Measurements from ENCODE around the gene C4orf36. TPM values are rescaled to one million over a fixed set of nuclear protein-coding genes. Genes with fewer than 3 reads are reported as not detected.
"Not testable (repeated sequence)": the region's sequence is repeated elsewhere in the genome, so short reads cannot be mapped to it uniquely, and the experiment has no call there.

Gene C4orf36
- total RNA-seq, 1 experiment from 2014 or later, result not detected

DNA sequence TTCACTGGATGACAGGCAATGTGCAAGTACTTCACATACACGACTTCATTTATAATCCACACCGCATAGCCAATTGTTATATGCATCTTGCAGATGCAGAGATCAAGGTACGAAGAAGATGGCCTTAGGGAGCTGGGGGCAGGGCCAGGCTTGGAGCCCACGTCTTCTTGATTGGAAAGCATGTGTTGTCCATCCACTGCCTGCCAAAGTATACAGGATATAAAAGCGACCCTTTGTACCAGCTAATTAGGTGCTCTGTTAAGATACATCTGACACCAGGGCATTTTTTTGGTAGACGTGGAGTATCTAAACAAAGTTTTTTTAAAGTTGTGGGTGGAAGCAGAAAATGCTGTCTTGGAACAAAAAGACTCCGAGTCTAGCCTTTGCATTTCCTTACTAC lies 1.4 kb downstream of the C4orf36 start:
- H3K9me2 ChIP-seq (replicated peaks; ENCODE audit: insufficient read depth, low read length), result no peaks in the 10 kb centered on the region
- H3K4me3 ChIP-seq (ENCODE audit: low read length), result no peak overlapping the region
- no peaks in the 10 kb centered on the region for H3K36me3 ChIP-seq (ENCODE audit: insufficient read depth, low read length)
- no peaks in the 10 kb centered on the region for H4K20me1 ChIP-seq (ENCODE audit: insufficient read depth, low read depth, low read length)
- no peak overlapping the region for H3K4me2 ChIP-seq (ENCODE audit: low read depth, low read length, poor library complexity, severe bottlenecking)
- H3K27me3 ChIP-seq (ENCODE audit: low read length), result no peaks in the 10 kb centered on the region
- no peaks in the 10 kb centered on the region for H3K4me1 ChIP-seq (ENCODE audit: low read length)
- H3K9ac ChIP-seq (ENCODE audit: low read length), result no peak overlapping the region
- no peaks in the 10 kb centered on the region for H3K79me2 ChIP-seq (ENCODE audit: low read length)
- no peak for DNase-seq
- H3K27ac ChIP-seq (ENCODE audit: low read length), result no peak overlapping the region
- no peaks in the 10 kb centered on the region for H3K9me3 ChIP-seq (ENCODE audit: low read length)
- H2AFZ ChIP-seq (ENCODE audit: low read length), result no peak overlapping the region

DNA sequence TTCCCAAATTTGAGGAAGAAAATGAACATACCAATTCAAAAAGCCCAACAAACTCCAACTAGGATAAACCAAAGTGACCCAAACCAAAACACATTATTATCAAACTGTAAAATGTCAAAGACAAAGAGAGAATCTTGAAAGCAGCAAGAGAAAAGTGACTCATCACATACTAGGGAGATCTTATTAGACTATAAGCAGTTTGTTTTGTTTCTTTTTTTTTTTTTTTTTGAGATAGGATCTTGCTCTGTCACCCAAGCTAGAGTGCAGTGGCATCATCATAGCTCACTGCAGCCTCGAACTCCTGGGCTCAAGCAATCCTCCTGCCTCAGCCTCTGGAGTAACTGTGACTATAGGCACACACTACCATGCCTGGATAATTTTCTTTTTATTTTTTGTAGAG lies 12.6 kb downstream of the C4orf36 start:
- no peaks in the 10 kb centered on the region for H3K27me3 ChIP-seq (ENCODE audit: low read length)
- no peak overlapping the region for H3K27ac ChIP-seq (ENCODE audit: low read length)
- no peaks in the 10 kb centered on the region for H3K79me2 ChIP-seq (ENCODE audit: low read length)
- H4K20me1 ChIP-seq (ENCODE audit: insufficient read depth, low read depth, low read length), result no peaks in the 10 kb centered on the region
- H3K4me2 ChIP-seq (ENCODE audit: low read depth, low read length, poor library complexity, severe bottlenecking), result no peak overlapping the region
- H3K9me3 ChIP-seq (ENCODE audit: low read length), result peaks cover 8% of the 10 kb centered on the region; the same call in 1 of the 2 replicates
- DNase-seq, result no peak
- H3K36me3 ChIP-seq (ENCODE audit: insufficient read depth, low read length), result no peaks in the 10 kb centered on the region
- no peak overlapping the region for H3K4me3 ChIP-seq (ENCODE audit: low read length)
- no peaks in the 10 kb centered on the region for H3K4me1 ChIP-seq (ENCODE audit: low read length)
- H3K9ac ChIP-seq (ENCODE audit: low read length), result no peak overlapping the region
- no peaks in the 10 kb centered on the region for H3K9me2 ChIP-seq (replicated peaks; ENCODE audit: insufficient read depth, low read length)
- H2AFZ ChIP-seq (ENCODE audit: low read length), result no peak overlapping the region

DNA sequence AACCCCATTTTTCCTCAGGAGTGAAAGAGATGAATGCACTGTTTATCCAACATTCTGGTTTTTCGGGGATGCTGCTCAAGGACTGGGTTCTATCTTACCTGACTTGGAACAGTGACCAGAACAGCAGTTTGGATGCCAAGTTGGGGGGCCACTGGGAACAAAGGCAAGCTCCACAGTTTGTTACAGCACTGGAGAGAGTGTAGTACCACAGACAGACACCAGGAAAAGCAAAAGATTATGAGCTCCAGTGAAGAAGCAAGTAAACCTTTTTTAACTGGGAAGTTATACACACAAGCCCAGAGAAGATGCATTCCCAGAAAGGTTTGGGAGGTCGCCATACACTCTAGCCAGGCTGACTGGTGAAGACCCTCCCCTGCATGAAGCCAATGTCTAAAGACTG lies 13.6 kb downstream of the C4orf36 start:
- no peak overlapping the region for H2AFZ ChIP-seq (ENCODE audit: low read length)
- H3K36me3 ChIP-seq (ENCODE audit: insufficient read depth, low read length), result no peaks in the 10 kb centered on the region
- H3K79me2 ChIP-seq (ENCODE audit: low read length), result no peaks in the 10 kb centered on the region
- DNase-seq, result no peak
- H3K4me1 ChIP-seq (ENCODE audit: low read length), result no peaks in the 10 kb centered on the region
- H3K27ac ChIP-seq (ENCODE audit: low read length), result no peak overlapping the region
- no peak overlapping the region for H3K9ac ChIP-seq (ENCODE audit: low read length)
- no peak overlapping the region for H3K4me2 ChIP-seq (ENCODE audit: low read depth, low read length, poor library complexity, severe bottlenecking)
- no peak overlapping the region for H3K4me3 ChIP-seq (ENCODE audit: low read length)
- no peaks in the 10 kb centered on the region for H3K9me2 ChIP-seq (replicated peaks; ENCODE audit: insufficient read depth, low read length)
- H3K9me3 ChIP-seq (ENCODE audit: low read length), result peaks cover 8% of the 10 kb centered on the region; the same call in 1 of the 2 replicates
- no peaks in the 10 kb centered on the region for H4K20me1 ChIP-seq (ENCODE audit: insufficient read depth, low read depth, low read length)
- no peaks in the 10 kb centered on the region for H3K27me3 ChIP-seq (ENCODE audit: low read length)

DNA sequence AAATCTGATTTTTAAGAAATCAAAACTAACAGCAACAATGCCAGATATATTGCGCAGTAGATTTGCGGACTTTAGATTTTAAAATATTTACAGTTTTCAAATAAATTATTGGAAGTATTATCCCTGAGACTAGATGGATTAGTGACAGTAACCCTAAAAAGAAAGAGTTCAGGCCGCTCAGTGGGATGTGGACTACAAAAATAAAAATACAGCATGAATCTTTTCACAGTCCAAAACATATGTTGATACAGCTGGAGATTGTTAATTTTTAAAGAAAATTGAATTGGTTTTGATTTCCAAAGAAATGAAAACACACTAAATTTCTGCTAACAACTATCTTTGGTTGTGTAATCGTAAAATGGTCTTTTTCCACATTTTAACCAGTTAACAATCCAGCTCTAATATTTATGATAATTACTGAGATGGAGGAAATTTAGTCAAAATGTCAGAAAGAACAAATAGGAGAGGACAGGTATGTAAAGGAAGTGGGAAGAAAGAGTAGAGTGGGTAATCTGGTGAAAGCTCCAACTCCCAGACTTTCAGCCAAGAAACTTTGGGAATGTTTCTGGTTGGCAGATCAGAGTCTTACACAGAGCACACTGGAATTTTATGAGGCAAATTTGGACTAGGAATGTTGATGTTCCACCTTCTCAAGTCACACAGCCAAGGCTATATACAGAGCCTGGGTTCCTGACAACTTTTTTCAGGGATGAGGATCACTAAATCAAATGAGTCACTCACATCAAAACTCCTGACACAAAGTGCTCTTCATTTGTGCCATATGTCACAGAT lies 15.1 kb downstream of the C4orf36 start:
- Histone ChIP-seq H3K27me3 (ENCODE audit: low read length) (no peaks in the 10 kb centered on the region), H3K4me2 (ENCODE audit: low read depth, low read length, poor library complexity, severe bottlenecking) (no peak overlapping the region), H2AFZ (ENCODE audit: low read length) (no peak overlapping the region), H3K4me1 (ENCODE audit: low read length) (no peaks in the 10 kb centered on the region), H3K36me3 (ENCODE audit: insufficient read depth, low read length) (no peaks in the 10 kb centered on the region), H3K4me3 (ENCODE audit: low read length) (no peak overlapping the region), H3K27ac (ENCODE audit: low read length) (no peak overlapping the region), H3K79me2 (ENCODE audit: low read length) (no peaks in the 10 kb centered on the region), H4K20me1 (ENCODE audit: insufficient read depth, low read depth, low read length) (no peaks in the 10 kb centered on the region), H3K9ac (ENCODE audit: low read length) (no peak overlapping the region), H3K9me3 (ENCODE audit: low read length) (peaks cover 8% of the 10 kb centered on the region; the same call in 1 of the 2 replicates), H3K9me2 (replicated peaks; ENCODE audit: insufficient read depth, low read length) (no peaks in the 10 kb centered on the region)
- DNase-seq, result no peak

DNA sequence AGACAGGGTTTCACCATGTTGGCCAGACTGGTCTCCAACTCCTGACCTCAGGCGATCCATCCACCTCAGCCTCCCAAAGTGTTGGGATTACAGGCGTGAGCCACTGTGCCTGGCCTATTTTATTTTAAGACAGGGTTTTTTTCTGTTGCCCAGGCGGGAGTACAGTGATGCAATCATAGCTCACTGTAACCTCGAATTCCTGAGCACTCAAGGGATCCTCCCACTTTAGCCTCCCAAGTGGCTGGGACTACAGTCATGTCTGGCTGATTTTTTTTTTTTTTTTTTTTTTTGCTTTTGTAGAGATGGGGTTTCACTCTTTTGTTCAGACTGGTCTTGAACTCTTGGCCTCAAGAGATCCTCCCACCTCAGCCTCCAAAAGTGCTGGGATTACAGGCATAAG lies 16.8 kb downstream of the C4orf36 start:
- H3K4me1 ChIP-seq (ENCODE audit: low read length); H3K36me3 ChIP-seq (ENCODE audit: insufficient read depth, low read length); H3K9me2 ChIP-seq (replicated peaks; ENCODE audit: insufficient read depth, low read length); H3K9ac ChIP-seq (ENCODE audit: low read length); H3K9me3 ChIP-seq (ENCODE audit: low read length); H2AFZ ChIP-seq (ENCODE audit: low read length); H3K27ac ChIP-seq (ENCODE audit: low read length); DNase-seq; H3K4me3 ChIP-seq (ENCODE audit: low read length); H3K27me3 ChIP-seq (ENCODE audit: low read length); H3K79me2 ChIP-seq (ENCODE audit: low read length); H4K20me1 ChIP-seq (ENCODE audit: insufficient read depth, low read depth, low read length); H3K4me2 ChIP-seq (ENCODE audit: low read depth, low read length, poor library complexity, severe bottlenecking): not testable (repeated sequence)

DNA sequence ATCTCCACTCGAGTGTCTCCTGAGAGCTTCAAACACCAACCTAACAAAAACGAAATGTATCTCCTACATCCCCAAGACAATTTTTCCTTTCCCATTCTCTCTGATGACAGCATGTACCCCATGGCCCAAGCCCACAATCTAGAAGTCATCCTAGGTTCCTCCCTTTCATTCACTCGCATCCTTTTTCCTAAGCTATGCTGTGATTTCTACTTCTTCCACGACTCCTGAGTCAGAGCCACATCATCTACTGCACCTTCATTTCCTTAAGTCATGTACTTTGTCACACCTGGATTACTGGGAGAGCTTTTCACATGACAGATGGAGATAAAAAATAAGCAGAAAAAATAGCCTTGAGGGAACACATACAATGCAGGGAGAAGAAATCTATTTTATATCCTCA lies 20.1 kb downstream of the C4orf36 start:
- Histone ChIP-seq H3K9ac (ENCODE audit: low read length) (no peak overlapping the region), H3K27ac (ENCODE audit: low read length) (no peak overlapping the region), H3K4me3 (ENCODE audit: low read length) (no peak overlapping the region), H3K4me1 (ENCODE audit: low read length) (no peaks in the 10 kb centered on the region), H4K20me1 (ENCODE audit: insufficient read depth, low read depth, low read length) (no peaks in the 10 kb centered on the region), H3K36me3 (ENCODE audit: insufficient read depth, low read length) (no peaks in the 10 kb centered on the region), H2AFZ (ENCODE audit: low read length) (no peak overlapping the region), H3K4me2 (ENCODE audit: low read depth, low read length, poor library complexity, severe bottlenecking) (no peak overlapping the region), H3K79me2 (ENCODE audit: low read length) (no peaks in the 10 kb centered on the region), H3K27me3 (ENCODE audit: low read length) (no peaks in the 10 kb centered on the region), H3K9me2 (replicated peaks; ENCODE audit: insufficient read depth, low read length) (no peaks in the 10 kb centered on the region), H3K9me3 (ENCODE audit: low read length) (no peaks in the 10 kb centered on the region)
- no peak for DNase-seq

DNA sequence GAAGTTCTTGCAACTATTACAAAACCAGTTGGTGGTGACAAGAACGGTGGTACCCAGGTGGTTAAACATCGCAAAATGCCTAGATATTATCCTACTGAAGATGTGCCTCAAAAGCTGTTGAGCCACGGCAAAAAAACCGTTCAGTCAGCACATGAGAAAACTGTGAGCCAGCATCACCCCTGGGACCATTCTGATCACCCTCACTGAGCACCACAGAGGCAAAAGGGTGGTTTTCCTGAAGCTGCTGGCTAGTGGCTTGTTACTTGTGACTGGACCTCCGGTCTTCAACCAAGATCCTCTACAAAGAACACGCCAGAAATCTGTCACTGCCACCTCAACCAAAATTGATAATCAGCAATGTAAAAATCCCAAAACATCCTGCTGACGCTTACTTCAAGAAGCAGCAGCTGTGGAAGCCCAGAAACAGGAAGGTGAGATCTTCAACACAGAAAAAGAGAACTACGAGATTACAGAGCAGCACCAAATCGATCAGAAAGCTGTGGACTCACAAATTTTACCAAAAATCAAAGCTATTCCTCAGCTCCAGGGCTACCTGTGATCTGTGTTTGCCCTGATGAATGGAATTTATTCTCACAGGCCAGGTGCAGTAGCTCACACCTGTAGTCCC lies 21.7 kb downstream of the C4orf36 start:
- H2AFZ ChIP-seq (ENCODE audit: low read length), result no peak overlapping the region
- no peak for DNase-seq

DNA sequence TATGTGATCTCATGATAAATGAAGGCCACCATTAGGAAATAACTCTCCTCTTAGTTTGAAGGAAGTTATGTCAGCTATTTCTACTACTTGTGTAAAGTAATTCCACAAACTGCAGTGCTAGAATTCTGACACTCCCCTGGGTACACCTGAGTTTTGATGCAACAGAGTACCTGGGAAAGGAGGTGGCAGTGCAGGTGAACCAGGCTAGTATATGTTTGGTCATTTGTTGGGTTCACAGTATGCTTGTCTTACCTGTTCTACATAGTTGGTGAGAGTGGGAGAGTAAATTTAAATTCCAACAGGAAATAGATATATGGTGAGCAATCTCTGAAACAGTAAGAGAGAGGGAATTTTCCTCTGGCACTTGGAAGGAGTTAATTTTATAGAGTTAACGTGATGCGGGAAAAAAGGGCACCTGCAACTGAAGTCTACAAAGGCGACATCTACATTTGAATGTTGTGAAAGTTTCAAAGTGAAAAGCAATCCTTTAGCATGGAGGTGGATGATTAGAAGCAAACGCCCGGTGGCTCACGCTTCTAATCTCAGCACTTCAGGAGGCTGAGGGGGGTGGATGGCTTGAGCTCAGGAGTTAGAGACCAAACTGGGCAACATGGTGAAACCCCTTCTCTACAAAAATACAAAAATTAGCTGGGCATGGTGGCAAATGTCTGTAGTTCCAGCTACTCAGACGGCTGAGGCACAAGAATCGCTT lies 34.7 kb downstream of the C4orf36 start:
- Histone ChIP-seq H2AFZ (ENCODE audit: low read length) (no peak overlapping the region), H3K4me1 (ENCODE audit: low read length) (no peaks in the 10 kb centered on the region), H3K9ac (ENCODE audit: low read length) (no peak overlapping the region), H3K9me2 (replicated peaks; ENCODE audit: insufficient read depth, low read length) (no peaks in the 10 kb centered on the region), H3K4me2 (ENCODE audit: low read depth, low read length, poor library complexity, severe bottlenecking) (no peak overlapping the region), H3K4me3 (ENCODE audit: low read length) (no peak overlapping the region), H4K20me1 (ENCODE audit: insufficient read depth, low read depth, low read length) (no peaks in the 10 kb centered on the region), H3K36me3 (ENCODE audit: insufficient read depth, low read length) (no peaks in the 10 kb centered on the region), H3K27ac (ENCODE audit: low read length) (no peak overlapping the region), H3K27me3 (ENCODE audit: low read length) (no peaks in the 10 kb centered on the region), H3K79me2 (ENCODE audit: low read length) (no peaks in the 10 kb centered on the region), H3K9me3 (ENCODE audit: low read length) (no peaks in the 10 kb centered on the region)
- no peak for DNase-seq

More for the DNA sequence above, 21.7 kb downstream of the C4orf36 start:
- no peak overlapping the region for H3K4me2 ChIP-seq (ENCODE audit: low read depth, low read length, poor library complexity, severe bottlenecking)
- H3K36me3 ChIP-seq (ENCODE audit: insufficient read depth, low read length), result no peaks in the 10 kb centered on the region
- no peak overlapping the region for H3K4me3 ChIP-seq (ENCODE audit: low read length)
- H3K9me3 ChIP-seq (ENCODE audit: low read length), result no peaks in the 10 kb centered on the region
- no peak overlapping the region for H3K9ac ChIP-seq (ENCODE audit: low read length)
- H3K27me3 ChIP-seq (ENCODE audit: low read length), result no peaks in the 10 kb centered on the region
- H3K79me2 ChIP-seq (ENCODE audit: low read length), result no peaks in the 10 kb centered on the region
- no peaks in the 10 kb centered on the region for H3K4me1 ChIP-seq (ENCODE audit: low read length)
- H4K20me1 ChIP-seq (ENCODE audit: insufficient read depth, low read depth, low read length), result no peaks in the 10 kb centered on the region
- no peak overlapping the region for H3K27ac ChIP-seq (ENCODE audit: low read length)
- no peaks in the 10 kb centered on the region for H3K9me2 ChIP-seq (replicated peaks; ENCODE audit: insufficient read depth, low read length)
